IMR-90 (cell line): Measurements from ENCODE around the gene LIPN. TPM values are rescaled to one million over a fixed set of nuclear protein-coding genes. Genes with fewer than 3 reads are reported as not detected.

Source experiments
- ATAC-seq: fragments of 200-7000 bp; cut with Tn5 transposase; 2 replicates; pipeline ENCODE4 v1.9.1; 2020; ENCODE audit warnings: low read depth, mild to moderate bottlenecking, moderate library complexity
- BruUV-seq: library from RNA; stranded (reverse); fragments of 400-500 nt; replicated peaks from 2 replicates; lab custom pipeline; 2021; lab: Mats Ljungman, UMichigan
- CTCF ChIA-PET: fragments of 300-600 bp; formaldehyde crosslinking; extraction: SDS; loops from one replicate; lab custom pipeline; 2021; ENCODE audit warnings: antibody characterized with exemption; lab: Yijun Ruan, JAX
- POLR2A ChIA-PET: fragments of 300-600 bp; sonication (Branson Sonifier 250); formaldehyde crosslinking; loops from one replicate; lab custom pipeline; 2022; ENCODE audit warnings: antibody characterized with exemption; ENCODE audit not compliant: unreplicated experiment; lab: Charles Lee
- DNase-seq: peaks from one replicate; pipeline ENCODE4 v3.0.0; 2013
- H2AFZ ChIP-seq: replicated peaks from 2 replicates; pipeline ENCODE3; 2013; ENCODE audit warnings: low read length, mild to moderate bottlenecking; ENCODE audit not compliant: poor library complexity
- H2AK5ac ChIP-seq: 2 replicates; pipeline ENCODE4 v1.6.1; 2013; ENCODE audit warnings: low read depth, low read length, inconsistent platforms
- H2AK9ac ChIP-seq: replicated peaks from 2 replicates; pipeline ENCODE3; 2013; ENCODE audit warnings: mild to moderate bottlenecking, low read depth, low read length, moderate library complexity; ENCODE audit not compliant: poor library complexity
- H2BK120ac ChIP-seq: 2 replicates; pipeline ENCODE4 v1.6.1; 2013; ENCODE audit warnings: low read depth, low read length, inconsistent platforms
- H2BK15ac ChIP-seq: 3 replicates; pipeline ENCODE4 v1.6.1; 2013; ENCODE audit warnings: low read depth, low read length, inconsistent platforms
- H2BK20ac ChIP-seq: 2 replicates; pipeline ENCODE4 v1.6.1; 2013; ENCODE audit warnings: low read depth, mild to moderate bottlenecking, inconsistent platforms, low read length, moderate library complexity
- H2BK5ac ChIP-seq: 2 replicates; pipeline ENCODE4 v1.6.1; 2013; ENCODE audit warnings: mild to moderate bottlenecking, low read depth, low read length, inconsistent platforms; ENCODE audit not compliant: poor library complexity, severe bottlenecking
- H3K14ac ChIP-seq: replicated peaks from 2 replicates; pipeline ENCODE4 v1.6.1; 2013; ENCODE audit warnings: low read depth, low read length, inconsistent platforms
- H3K18ac ChIP-seq: 2 replicates; pipeline ENCODE4 v1.6.1; 2013; ENCODE audit warnings: low read depth, low read length, control low read depth
- H3K23ac ChIP-seq: 2 replicates; pipeline ENCODE4 v1.6.1; 2013; ENCODE audit warnings: low read depth, low read length, inconsistent platforms
- H3K27ac ChIP-seq: 2 replicates; pipeline ENCODE4 v1.5.1; 2013; ENCODE audit warnings: mild to moderate bottlenecking, control low read depth, low read length; ENCODE audit not compliant: insufficient read depth
- H3K27me3 ChIP-seq: 2 replicates; pipeline ENCODE4 v1.6.1; 2013; ENCODE audit warnings: low read length; ENCODE audit not compliant: control insufficient read depth, insufficient read depth
- H3K36me3 ChIP-seq: 2 replicates; pipeline ENCODE4 v1.6.1; 2013; ENCODE audit warnings: low read length, mixed read lengths; ENCODE audit not compliant: control insufficient read depth, insufficient read depth
- H3K4ac ChIP-seq: 2 replicates; pipeline ENCODE4 v1.6.1; 2013; ENCODE audit warnings: low read depth, low read length, inconsistent platforms
- H3K4me1 ChIP-seq: 2 replicates; pipeline ENCODE4 v1.6.1; 2013; ENCODE audit warnings: low read length, mixed read lengths; ENCODE audit not compliant: control insufficient read depth, insufficient read depth
- H3K4me2 ChIP-seq: 2 replicates; pipeline ENCODE4 v1.6.1; 2013; ENCODE audit warnings: low read depth, mild to moderate bottlenecking, control low read depth, low read length, moderate library complexity
- H3K4me3 ChIP-seq: 2 replicates; pipeline ENCODE4 v1.5.1; 2013; ENCODE audit warnings: low read depth, mild to moderate bottlenecking, control low read depth, low read length, moderate library complexity; ENCODE audit not compliant: insufficient read depth
- H3K56ac ChIP-seq: 2 replicates; pipeline ENCODE4 v1.6.1; 2013; ENCODE audit warnings: low read length, inconsistent platforms; ENCODE audit not compliant: insufficient read depth; ENCODE audit errors: extremely low read depth
- H3K79me1 ChIP-seq, 2 experiments: 2 replicates each; pipeline ENCODE4 v1.6.1; 2013; ENCODE audit warnings: low read length in 2 of 2, inconsistent platforms in 1 of 2, low read depth in 1 of 2
- H3K9ac ChIP-seq: 2 replicates; pipeline ENCODE4 v1.6.1; 2013; ENCODE audit warnings: low read depth, low read length, control low read depth
- H3K9me1 ChIP-seq: 2 replicates; pipeline ENCODE4 v1.6.1; 2013; ENCODE audit warnings: low read length, inconsistent platforms; ENCODE audit not compliant: insufficient read depth
- H3K9me3 ChIP-seq: 2 replicates; pipeline ENCODE4 v1.6.1; 2013; ENCODE audit warnings: low read length; ENCODE audit not compliant: control insufficient read depth, insufficient read depth
- H4K20me1 ChIP-seq: 2 replicates; pipeline ENCODE4 v1.6.1; 2013; ENCODE audit warnings: low read length, inconsistent platforms; ENCODE audit not compliant: insufficient read depth
- H4K5ac ChIP-seq: 2 replicates; pipeline ENCODE4 v1.6.1; 2013; ENCODE audit warnings: mild to moderate bottlenecking, low read depth, low read length, control low read depth
- H4K8ac ChIP-seq, 2 experiments: 2 replicates each; pipeline ENCODE4 v1.6.1; 2013; ENCODE audit warnings: low read depth in 2 of 2, low read length in 2 of 2, control low read depth in 1 of 2, inconsistent platforms in 1 of 2
- H4K91ac ChIP-seq: 2 replicates; pipeline ENCODE4 v1.6.1; 2013; ENCODE audit warnings: low read depth, low read length, inconsistent platforms; ENCODE audit not compliant: insufficient read depth
- BHLHE40 ChIP-seq: fragments of 150-350 bp; IDR thresholded peaks from 2 replicates; pipeline ENCODE4 v1.6.1; 2016; ENCODE audit warnings: mild to moderate bottlenecking, low read depth, low read length
- CEBPB ChIP-seq: IDR thresholded peaks from 2 replicates; pipeline ENCODE4 v1.6.1; 2012; ENCODE audit warnings: low read depth, low read length, improper control_type of control experiment
- CHD1 ChIP-seq: IDR thresholded peaks from 2 replicates; pipeline ENCODE4 v1.6.1; 2012; ENCODE audit warnings: low read depth, low read length, improper control_type of control experiment
- FOS ChIP-seq: fragments of 150-350 bp; IDR thresholded peaks from 2 replicates; pipeline ENCODE4 v1.6.1; 2016; ENCODE audit warnings: low read depth, low read length
- MAFK ChIP-seq: IDR thresholded peaks from 2 replicates; pipeline ENCODE4 v1.6.1; 2012; ENCODE audit warnings: low read depth, low read length, improper control_type of control experiment
- MAZ ChIP-seq: IDR thresholded peaks from 2 replicates; pipeline ENCODE4 v1.6.1; 2012; ENCODE audit warnings: low read depth, mild to moderate bottlenecking, low read length, improper control_type of control experiment, moderate library complexity, borderline replicate concordance
- MXI1 ChIP-seq: IDR thresholded peaks from 2 replicates; pipeline ENCODE4 v1.6.1; 2012; ENCODE audit warnings: low read depth, mild to moderate bottlenecking, low read length, moderate library complexity, borderline replicate concordance
- NFE2L2 ChIP-seq: fragments of 150-350 bp; IDR thresholded peaks from 2 replicates; pipeline ENCODE4 v1.6.1; 2016; ENCODE audit warnings: low read depth, mild to moderate bottlenecking, low read length
- POLR2A ChIP-seq: IDR thresholded peaks from 2 replicates; pipeline ENCODE4 v1.6.1; 2012; ENCODE audit warnings: mild to moderate bottlenecking, low read depth, low read length
- RAD21 ChIP-seq: IDR thresholded peaks from 2 replicates; pipeline ENCODE4 v1.6.1; 2012; ENCODE audit warnings: low read length, improper control_type of control experiment
- RCOR1 ChIP-seq: IDR thresholded peaks from 2 replicates; pipeline ENCODE4 v1.6.1; 2012; ENCODE audit warnings: mild to moderate bottlenecking, low read length, improper control_type of control experiment; ENCODE audit not compliant: insufficient replicate concordance
- RFX5 ChIP-seq: IDR thresholded peaks from 2 replicates; pipeline ENCODE4 v1.8.0; 2012; ENCODE audit warnings: low read depth, mild to moderate bottlenecking, low read length, moderate library complexity
- SMC3 ChIP-seq: fragments of 150-350 bp; IDR thresholded peaks from 2 replicates; pipeline ENCODE4 v1.6.1; 2016; ENCODE audit warnings: low read depth, mild to moderate bottlenecking, antibody characterized with exemption, low read length, moderate library complexity
- WGBS, 2 experiments: methylation state at CpG; one replicate each; pipeline versions ENCODE4 v1.1.5 to v1.1.7; 2013; ENCODE audit warnings: missing lambda C conversion rate in 2 of 2; ENCODE audit not compliant: insufficient read length in 1 of 2; ENCODE audit errors: extremely low coverage in 2 of 2; 5-methylcytosine and 5-hydroxymethylcytosine counted together
- dilution Hi-C: fragments of 300-500 bp; cut with HindIII; formaldehyde crosslinking; loops from one replicate; pipeline ENCODE4 v1.14.3; 2018; ENCODE audit warnings: low sequenced_read_pairs; ENCODE audit not compliant: unreplicated experiment
- in situ Hi-C: fragments of 300-500 bp; cut with MboI; formaldehyde crosslinking; loops from 3 replicates; pipeline ENCODE4 v1.14.3; 2019; ENCODE audit warnings: low sequenced_read_pairs, inconsistent platforms, mixed read lengths
- intact Hi-C: fragments of 100-400 bp; cut with micrococcal nuclease; formaldehyde crosslinking; loops from 2 replicates; pipeline ENCODE4 v1.10.0; 2022
- polyA plus RNA-seq, 3 experiments: library from polyadenylated mRNA; depleted of rRNA; stranded (reverse); fragments of >200 nt; gene quantifications; 2 replicates each; pipeline ENCODE4 v1.2.3, GENCODE V29; 2012; ENCODE audit warnings: low replicate concordance in 1 of 3
- total RNA-seq: library from RNA; depleted of rRNA; stranded (reverse); fragments of >200 nt; gene quantifications from 2 replicates; pipeline ENCODE4 v1.2.3, GENCODE V29; 2012
- TF ChIP-seq, protein P1 (sequence below): fragments of 150-350 bp; IDR thresholded peaks from 2 replicates; pipeline ENCODE4 v1.6.1; 2016; ENCODE audit warnings: low read depth, mild to moderate bottlenecking, low read length, moderate library complexity, borderline replicate concordance
- TF ChIP-seq, protein P2 (sequence below): conservative IDR thresholded peaks from 2 replicates; pipeline ENCODE4 v1.5.1; 2012; ENCODE audit warnings: mild to moderate bottlenecking, low read depth, low read length, improper control_type of control experiment
- TF ChIP-seq, protein P3 (sequence below): fragments of 150-350 bp; IDR thresholded peaks from 2 replicates; pipeline ENCODE4 v1.6.1; 2017; ENCODE audit warnings: mild to moderate bottlenecking, antibody characterized with exemption, low read length, low read depth

The LIPN gene
- total and polyA plus RNA-seq, 2 of the 4 experiments (the other 2 are of a cell fraction): not detected

DNA sequence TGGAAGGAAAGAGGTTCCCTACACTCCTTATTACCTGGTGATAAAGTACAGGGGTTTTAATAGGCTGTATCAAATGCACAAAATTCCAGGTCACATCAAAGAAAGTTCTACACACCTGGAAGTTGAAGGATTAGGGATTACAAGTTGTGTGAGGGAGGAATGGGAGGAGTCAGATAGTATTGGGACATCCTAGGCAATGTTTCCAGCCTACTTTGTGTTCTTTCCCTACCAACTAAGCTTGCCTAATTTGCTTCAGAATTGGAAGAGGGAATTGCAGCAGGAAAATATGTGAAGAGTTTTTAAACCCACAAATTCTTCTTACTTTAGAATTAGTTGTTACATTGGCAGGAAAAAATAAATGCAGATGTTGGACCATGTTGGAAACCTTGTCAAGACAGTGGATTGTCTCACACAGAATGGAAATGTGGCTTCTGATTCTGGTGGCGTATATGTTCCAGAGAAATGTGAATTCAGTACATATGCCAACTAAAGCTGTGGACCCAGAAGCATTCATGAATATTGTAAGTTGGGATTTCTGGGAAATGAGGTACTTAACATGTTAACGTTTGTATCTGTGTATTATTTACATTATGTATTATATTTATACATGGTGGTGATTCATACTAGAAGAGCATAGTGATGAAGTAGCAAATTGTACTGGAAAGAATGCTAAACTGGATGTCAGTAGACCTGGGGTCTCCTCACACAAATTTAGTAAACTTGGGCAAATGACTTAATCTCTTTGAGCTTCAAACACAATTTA lies 42.9 kb downstream of the LIPN start, which contains the start of gene LIPM:
Gene LIPM (plus strand): TSS at position 208 of the 763 bp plus-strand sequence. CDS start 167 bp downstream, at position 375.
- no peak within 1 kb of the TSS for H2BK5ac ChIP-seq
- no peak within 1 kb of the TSS for H2BK15ac ChIP-seq
- ChIA-PET CTCF (no interaction called here), POLR2A (no interaction called here)
- no peak within 1 kb of the TSS for H3K18ac ChIP-seq
- no peak within 1 kb of the TSS for H3K4ac ChIP-seq
- in situ Hi-C loops: no loop called here
- H3K23ac ChIP-seq: no peak within 1 kb of the TSS
- 0 out of 2 replicates have a peak, but pooled peaks cover 2% of the 10 kb centered on the region for H3K4me1 ChIP-seq
- no peaks in the 10 kb centered on the region for H4K20me1 ChIP-seq
- no peak within 1 kb of the TSS for H3K14ac ChIP-seq
- no CpG with 5 or more reads among the region's 2 CpGs for WGBS, 2 experiments
- H4K5ac ChIP-seq: no peak within 1 kb of the TSS
- H3K9me1 ChIP-seq: no peaks in the 10 kb centered on the region
- H3K9ac ChIP-seq: no peak within 1 kb of the TSS
- H3K27ac ChIP-seq: no peak within 1 kb of the TSS
- no peaks in the 10 kb centered on the region for H3K36me3 ChIP-seq
- H3K9me3 ChIP-seq: no peaks in the 10 kb centered on the region
- no peak within 1 kb of the TSS for H2AK9ac ChIP-seq
- BruUV-seq: no TSS peak
- intact Hi-C loops: no loop called here
- dilution Hi-C loops: no loop called here
- H4K8ac ChIP-seq: no peak within 1 kb of the TSS
- no peak within 1 kb of the TSS for H3K56ac ChIP-seq
- peaks cover 3% of the 10 kb centered on the region for H3K27me3 ChIP-seq
- 0 out of 2 replicates have a peak, but pooled peaks have one; percentile 24 for ATAC-seq
- H2BK20ac ChIP-seq: no peak within 1 kb of the TSS
- no peak within 1 kb of the TSS for H3K4me2 ChIP-seq
- H2AFZ ChIP-seq: no peak within 1 kb of the TSS
- no peaks in the 10 kb centered on the region for H3K79me1 ChIP-seq
- H4K91ac ChIP-seq: no peak within 1 kb of the TSS
- H3K4me3 ChIP-seq: no peak within 1 kb of the TSS
- H2BK120ac ChIP-seq: no peak within 1 kb of the TSS
- TF ChIP-seq BHLHE40 (no peak), RCOR1 (no peak), POLR2A (no peak), RFX5 (no peak), MXI1 (no peak), FOS (no peak), CEBPB (no peak), MAFK (no peak), MAZ (no peak), SMC3 (no peak), RAD21 (no peak), NFE2L2 (no peak), CHD1 (no peak)
- TF ChIP-seq, protein P1, sequence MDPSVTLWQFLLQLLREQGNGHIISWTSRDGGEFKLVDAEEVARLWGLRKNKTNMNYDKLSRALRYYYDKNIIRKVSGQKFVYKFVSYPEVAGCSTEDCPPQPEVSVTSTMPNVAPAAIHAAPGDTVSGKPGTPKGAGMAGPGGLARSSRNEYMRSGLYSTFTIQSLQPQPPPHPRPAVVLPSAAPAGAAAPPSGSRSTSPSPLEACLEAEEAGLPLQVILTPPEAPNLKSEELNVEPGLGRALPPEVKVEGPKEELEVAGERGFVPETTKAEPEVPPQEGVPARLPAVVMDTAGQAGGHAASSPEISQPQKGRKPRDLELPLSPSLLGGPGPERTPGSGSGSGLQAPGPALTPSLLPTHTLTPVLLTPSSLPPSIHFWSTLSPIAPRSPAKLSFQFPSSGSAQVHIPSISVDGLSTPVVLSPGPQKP: no peak
- TF ChIP-seq, protein P2, sequence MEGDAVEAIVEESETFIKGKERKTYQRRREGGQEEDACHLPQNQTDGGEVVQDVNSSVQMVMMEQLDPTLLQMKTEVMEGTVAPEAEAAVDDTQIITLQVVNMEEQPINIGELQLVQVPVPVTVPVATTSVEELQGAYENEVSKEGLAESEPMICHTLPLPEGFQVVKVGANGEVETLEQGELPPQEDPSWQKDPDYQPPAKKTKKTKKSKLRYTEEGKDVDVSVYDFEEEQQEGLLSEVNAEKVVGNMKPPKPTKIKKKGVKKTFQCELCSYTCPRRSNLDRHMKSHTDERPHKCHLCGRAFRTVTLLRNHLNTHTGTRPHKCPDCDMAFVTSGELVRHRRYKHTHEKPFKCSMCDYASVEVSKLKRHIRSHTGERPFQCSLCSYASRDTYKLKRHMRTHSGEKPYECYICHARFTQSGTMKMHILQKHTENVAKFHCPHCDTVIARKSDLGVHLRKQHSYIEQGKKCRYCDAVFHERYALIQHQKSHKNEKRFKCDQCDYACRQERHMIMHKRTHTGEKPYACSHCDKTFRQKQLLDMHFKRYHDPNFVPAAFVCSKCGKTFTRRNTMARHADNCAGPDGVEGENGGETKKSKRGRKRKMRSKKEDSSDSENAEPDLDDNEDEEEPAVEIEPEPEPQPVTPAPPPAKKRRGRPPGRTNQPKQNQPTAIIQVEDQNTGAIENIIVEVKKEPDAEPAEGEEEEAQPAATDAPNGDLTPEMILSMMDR: no peak
- TF ChIP-seq, protein P3, sequence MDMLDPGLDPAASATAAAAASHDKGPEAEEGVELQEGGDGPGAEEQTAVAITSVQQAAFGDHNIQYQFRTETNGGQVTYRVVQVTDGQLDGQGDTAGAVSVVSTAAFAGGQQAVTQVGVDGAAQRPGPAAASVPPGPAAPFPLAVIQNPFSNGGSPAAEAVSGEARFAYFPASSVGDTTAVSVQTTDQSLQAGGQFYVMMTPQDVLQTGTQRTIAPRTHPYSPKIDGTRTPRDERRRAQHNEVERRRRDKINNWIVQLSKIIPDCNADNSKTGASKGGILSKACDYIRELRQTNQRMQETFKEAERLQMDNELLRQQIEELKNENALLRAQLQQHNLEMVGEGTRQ: no peak
- no peak for DNase-seq
- H2AK5ac ChIP-seq: no peak within 1 kb of the TSS
